ENCODE measurements around the gene CSNK1A1.
"Not testable (repeated sequence)": the region's sequence is repeated elsewhere in the genome, so short reads cannot be mapped to it uniquely, and the experiment has no call there.

GRCh38 chr5:149444430-149444829 is 106.8 kb downstream of the CSNK1A1 start:
- TF ChIP-seq CTCF, POLR2A (IDR thresholded peaks at IDR 0.05): not testable (repeated sequence)
